ENCODE results near the gene EIF2AK2.

EIF2AK2 gene

GRCh38 chr2:37180640-37181039, 23.9 kb upstream of the EIF2AK2 start:
- H3K36me3 ChIP-seq (ENCODE audit: insufficient read depth, low read length): no peaks in the 10 kb centered on the region
- H3K9me3 ChIP-seq (ENCODE audit: insufficient read depth, low read length, severe bottlenecking): no peaks in the 10 kb centered on the region
- no peak overlapping the region for H3K27ac ChIP-seq (ENCODE audit: low read length)
- no peak overlapping the region for H2AFZ ChIP-seq (ENCODE audit: low read depth, low read length)
- no peak for ATAC-seq (ENCODE audit: insufficient read depth, low read depth)
- H4K20me1 ChIP-seq (ENCODE audit: insufficient read depth, low read length): no peaks in the 10 kb centered on the region
- no peak overlapping the region for H3K4me3 ChIP-seq (ENCODE audit: low read depth in 1 of 2, low read length in 2 of 2)
- no peak for TF ChIP-seq CTCF (IDR thresholded peaks at IDR 0.05; ENCODE audit: borderline replicate concordance, extremely low read depth, low read length, poor library complexity, severe bottlenecking)
- TF ChIP-seq EZH2 (IDR thresholded peaks at IDR 0.05; ENCODE audit: borderline replicate concordance, low read depth, low read length, severe bottlenecking): no peak
- no peak for DNase-seq
- no peaks in the 10 kb centered on the region for H3K79me2 ChIP-seq (ENCODE audit: insufficient read depth, low read length)
- no peaks in the 10 kb centered on the region for H3K27me3 ChIP-seq (ENCODE audit: insufficient read depth, low read length, poor library complexity)
- no peak overlapping the region for H3K9ac ChIP-seq (ENCODE audit: low read depth, low read length)
- H3K4me1 ChIP-seq (ENCODE audit: insufficient read depth, low read length): no peaks in the 10 kb centered on the region
- H3K4me2 ChIP-seq (ENCODE audit: insufficient read depth, low read length): no peak overlapping the region

GRCh38 chr2:37180006-37180639, 23.3 kb upstream of the EIF2AK2 start:
- DNase-seq: no peak
- H3K4me3 ChIP-seq (ENCODE audit: low read depth in 1 of 2, low read length in 2 of 2): no peak overlapping the region
- peak; percentile 36 for TF ChIP-seq CTCF (IDR thresholded peaks at IDR 0.05; ENCODE audit: borderline replicate concordance, extremely low read depth, low read length, poor library complexity, severe bottlenecking)
- no peak for TF ChIP-seq EZH2 (IDR thresholded peaks at IDR 0.05; ENCODE audit: borderline replicate concordance, low read depth, low read length, severe bottlenecking)
- no peak overlapping the region for H3K9ac ChIP-seq (ENCODE audit: low read depth, low read length)
- no peak; the same call in 2 of the 3 replicates for ATAC-seq (ENCODE audit: insufficient read depth, low read depth)
- H3K27me3 ChIP-seq (ENCODE audit: insufficient read depth, low read length, poor library complexity): no peaks in the 10 kb centered on the region
- no peaks in the 10 kb centered on the region for H3K36me3 ChIP-seq (ENCODE audit: insufficient read depth, low read length)
- H3K79me2 ChIP-seq (ENCODE audit: insufficient read depth, low read length): no peaks in the 10 kb centered on the region
- no peaks in the 10 kb centered on the region for H3K9me3 ChIP-seq (ENCODE audit: insufficient read depth, low read length, severe bottlenecking)
- H3K27ac ChIP-seq (ENCODE audit: low read length): no peak overlapping the region
- H2AFZ ChIP-seq (ENCODE audit: low read depth, low read length): no peak overlapping the region
- no peak overlapping the region for H3K4me2 ChIP-seq (ENCODE audit: insufficient read depth, low read length)
- no peaks in the 10 kb centered on the region for H3K4me1 ChIP-seq (ENCODE audit: insufficient read depth, low read length)
- no peaks in the 10 kb centered on the region for H4K20me1 ChIP-seq (ENCODE audit: insufficient read depth, low read length)

GRCh38 chr2:37173741-37174140, 17.0 kb upstream of the EIF2AK2 start:
- Histone ChIP-seq H3K27ac (ENCODE audit: low read length) (no peak overlapping the region), H3K4me1 (ENCODE audit: insufficient read depth, low read length) (no peaks in the 10 kb centered on the region), H3K4me3 (ENCODE audit: low read depth in 1 of 2, low read length in 2 of 2) (no peak overlapping the region), H3K4me2 (ENCODE audit: insufficient read depth, low read length) (no peak overlapping the region), H3K79me2 (ENCODE audit: insufficient read depth, low read length) (no peaks in the 10 kb centered on the region), H3K9me3 (ENCODE audit: insufficient read depth, low read length, severe bottlenecking) (no peaks in the 10 kb centered on the region), H4K20me1 (ENCODE audit: insufficient read depth, low read length) (no peaks in the 10 kb centered on the region), H3K9ac (ENCODE audit: low read depth, low read length) (no peak overlapping the region), H3K36me3 (ENCODE audit: insufficient read depth, low read length) (no peaks in the 10 kb centered on the region), H2AFZ (ENCODE audit: low read depth, low read length) (no peak overlapping the region), H3K27me3 (ENCODE audit: insufficient read depth, low read length, poor library complexity) (no peaks in the 10 kb centered on the region)
- ATAC-seq (ENCODE audit: insufficient read depth, low read depth) (no peak), DNase-seq (no peak)
- TF ChIP-seq CTCF (IDR thresholded peaks at IDR 0.05; ENCODE audit: borderline replicate concordance, extremely low read depth, low read length, poor library complexity, severe bottlenecking): no peak
- no peak for TF ChIP-seq EZH2 (IDR thresholded peaks at IDR 0.05; ENCODE audit: borderline replicate concordance, low read depth, low read length, severe bottlenecking)

- Histone ChIP-seq H3K27me3 (ENCODE audit: insufficient read depth, low read length, poor library complexity) (no peaks in the 10 kb centered on the region), H2AFZ (ENCODE audit: low read depth, low read length) (no peak overlapping the region), H3K9me3 (ENCODE audit: insufficient read depth, low read length, severe bottlenecking) (no peaks in the 10 kb centered on the region), H3K27ac (ENCODE audit: low read length) (no peak overlapping the region), H3K36me3 (ENCODE audit: insufficient read depth, low read length) (no peaks in the 10 kb centered on the region), H3K79me2 (ENCODE audit: insufficient read depth, low read length) (no peaks in the 10 kb centered on the region), H4K20me1 (ENCODE audit: insufficient read depth, low read length) (no peaks in the 10 kb centered on the region), H3K9ac (ENCODE audit: low read depth, low read length) (no peak overlapping the region), H3K4me1 (ENCODE audit: insufficient read depth, low read length) (no peaks in the 10 kb centered on the region), H3K4me2 (ENCODE audit: insufficient read depth, low read length) (no peak overlapping the region), H3K4me3 (ENCODE audit: low read depth in 1 of 2, low read length in 2 of 2) (no peak overlapping the region)
- TF ChIP-seq EZH2 (IDR thresholded peaks at IDR 0.05; ENCODE audit: borderline replicate concordance, low read depth, low read length, severe bottlenecking) (no peak), CTCF (IDR thresholded peaks at IDR 0.05; ENCODE audit: borderline replicate concordance, extremely low read depth, low read length, poor library complexity, severe bottlenecking) (no peak)
- DNase-seq: no peak
- ATAC-seq (ENCODE audit: insufficient read depth, low read depth): no peak
These were observed 14.8 kb upstream of the EIF2AK2 start for GRCh38 chr2:37171624-37171950.

All from DND-41 (cell line).